IMR-90 (cell line): ENCODE measurements around the gene LDLRAD4. TPM values are rescaled to one million over a fixed set of nuclear protein-coding genes. Genes with fewer than 3 reads are reported as not detected.

Experiments
- ATAC-seq: fragments of 200-7000 bp; cut with Tn5 transposase; 2 replicates; pipeline ENCODE4 v1.9.1; 2020; ENCODE audit warnings: low read depth, mild to moderate bottlenecking, moderate library complexity
- BruUV-seq: library from RNA; stranded (reverse); fragments of 400-500 nt; replicated peaks from 2 replicates; lab custom pipeline; 2021; lab: Mats Ljungman, UMichigan
- CTCF ChIA-PET: fragments of 300-600 bp; formaldehyde crosslinking; extraction: SDS; loops from one replicate; lab custom pipeline; 2021; ENCODE audit warnings: antibody characterized with exemption; lab: Yijun Ruan, JAX
- POLR2A ChIA-PET: fragments of 300-600 bp; sonication (Branson Sonifier 250); formaldehyde crosslinking; loops from one replicate; lab custom pipeline; 2022; ENCODE audit warnings: antibody characterized with exemption; ENCODE audit not compliant: unreplicated experiment; lab: Charles Lee
- DNase-seq: peaks from one replicate; pipeline ENCODE4 v3.0.0; 2013
- H2AFZ ChIP-seq: replicated peaks from 2 replicates; pipeline ENCODE3; 2013; ENCODE audit warnings: low read length, mild to moderate bottlenecking; ENCODE audit not compliant: poor library complexity
- H2AK5ac ChIP-seq: 2 replicates; pipeline ENCODE4 v1.6.1; 2013; ENCODE audit warnings: low read depth, low read length, inconsistent platforms
- H2AK9ac ChIP-seq: replicated peaks from 2 replicates; pipeline ENCODE3; 2013; ENCODE audit warnings: mild to moderate bottlenecking, low read depth, low read length, moderate library complexity; ENCODE audit not compliant: poor library complexity
- H2BK120ac ChIP-seq: 2 replicates; pipeline ENCODE4 v1.6.1; 2013; ENCODE audit warnings: low read depth, low read length, inconsistent platforms
- H2BK15ac ChIP-seq: 3 replicates; pipeline ENCODE4 v1.6.1; 2013; ENCODE audit warnings: low read depth, low read length, inconsistent platforms
- H2BK20ac ChIP-seq: 2 replicates; pipeline ENCODE4 v1.6.1; 2013; ENCODE audit warnings: low read depth, mild to moderate bottlenecking, inconsistent platforms, low read length, moderate library complexity
- H2BK5ac ChIP-seq: 2 replicates; pipeline ENCODE4 v1.6.1; 2013; ENCODE audit warnings: mild to moderate bottlenecking, low read depth, low read length, inconsistent platforms; ENCODE audit not compliant: poor library complexity, severe bottlenecking
- H3K14ac ChIP-seq: replicated peaks from 2 replicates; pipeline ENCODE4 v1.6.1; 2013; ENCODE audit warnings: low read depth, low read length, inconsistent platforms
- H3K18ac ChIP-seq: 2 replicates; pipeline ENCODE4 v1.6.1; 2013; ENCODE audit warnings: low read depth, low read length, control low read depth
- H3K23ac ChIP-seq: 2 replicates; pipeline ENCODE4 v1.6.1; 2013; ENCODE audit warnings: low read depth, low read length, inconsistent platforms
- H3K27ac ChIP-seq: 2 replicates; pipeline ENCODE4 v1.5.1; 2013; ENCODE audit warnings: mild to moderate bottlenecking, control low read depth, low read length; ENCODE audit not compliant: insufficient read depth
- H3K27me3 ChIP-seq: 2 replicates; pipeline ENCODE4 v1.6.1; 2013; ENCODE audit warnings: low read length; ENCODE audit not compliant: control insufficient read depth, insufficient read depth
- H3K36me3 ChIP-seq: 2 replicates; pipeline ENCODE4 v1.6.1; 2013; ENCODE audit warnings: low read length, mixed read lengths; ENCODE audit not compliant: control insufficient read depth, insufficient read depth
- H3K4ac ChIP-seq: 2 replicates; pipeline ENCODE4 v1.6.1; 2013; ENCODE audit warnings: low read depth, low read length, inconsistent platforms
- H3K4me1 ChIP-seq: 2 replicates; pipeline ENCODE4 v1.6.1; 2013; ENCODE audit warnings: low read length, mixed read lengths; ENCODE audit not compliant: control insufficient read depth, insufficient read depth
- H3K4me2 ChIP-seq: 2 replicates; pipeline ENCODE4 v1.6.1; 2013; ENCODE audit warnings: low read depth, mild to moderate bottlenecking, control low read depth, low read length, moderate library complexity
- H3K4me3 ChIP-seq: 2 replicates; pipeline ENCODE4 v1.5.1; 2013; ENCODE audit warnings: low read depth, mild to moderate bottlenecking, control low read depth, low read length, moderate library complexity; ENCODE audit not compliant: insufficient read depth
- H3K56ac ChIP-seq: 2 replicates; pipeline ENCODE4 v1.6.1; 2013; ENCODE audit warnings: low read length, inconsistent platforms; ENCODE audit not compliant: insufficient read depth; ENCODE audit errors: extremely low read depth
- H3K79me1 ChIP-seq, 2 experiments: 2 replicates each; pipeline ENCODE4 v1.6.1; 2013; ENCODE audit warnings: low read length in 2 of 2, inconsistent platforms in 1 of 2, low read depth in 1 of 2
- H3K9ac ChIP-seq: 2 replicates; pipeline ENCODE4 v1.6.1; 2013; ENCODE audit warnings: low read depth, low read length, control low read depth
- H3K9me1 ChIP-seq: 2 replicates; pipeline ENCODE4 v1.6.1; 2013; ENCODE audit warnings: low read length, inconsistent platforms; ENCODE audit not compliant: insufficient read depth
- H3K9me3 ChIP-seq: 2 replicates; pipeline ENCODE4 v1.6.1; 2013; ENCODE audit warnings: low read length; ENCODE audit not compliant: control insufficient read depth, insufficient read depth
- H4K20me1 ChIP-seq: 2 replicates; pipeline ENCODE4 v1.6.1; 2013; ENCODE audit warnings: low read length, inconsistent platforms; ENCODE audit not compliant: insufficient read depth
- H4K5ac ChIP-seq: 2 replicates; pipeline ENCODE4 v1.6.1; 2013; ENCODE audit warnings: mild to moderate bottlenecking, low read depth, low read length, control low read depth
- H4K8ac ChIP-seq, 2 experiments: 2 replicates each; pipeline ENCODE4 v1.6.1; 2013; ENCODE audit warnings: low read depth in 2 of 2, low read length in 2 of 2, control low read depth in 1 of 2, inconsistent platforms in 1 of 2
- H4K91ac ChIP-seq: 2 replicates; pipeline ENCODE4 v1.6.1; 2013; ENCODE audit warnings: low read depth, low read length, inconsistent platforms; ENCODE audit not compliant: insufficient read depth
- BHLHE40 ChIP-seq: fragments of 150-350 bp; IDR thresholded peaks from 2 replicates; pipeline ENCODE4 v1.6.1; 2016; ENCODE audit warnings: mild to moderate bottlenecking, low read depth, low read length
- CEBPB ChIP-seq: IDR thresholded peaks from 2 replicates; pipeline ENCODE4 v1.6.1; 2012; ENCODE audit warnings: low read depth, low read length, improper control_type of control experiment
- CHD1 ChIP-seq: IDR thresholded peaks from 2 replicates; pipeline ENCODE4 v1.6.1; 2012; ENCODE audit warnings: low read depth, low read length, improper control_type of control experiment
- CTCF ChIP-seq: conservative IDR thresholded peaks from 2 replicates; pipeline ENCODE4 v1.5.1; 2012; ENCODE audit warnings: mild to moderate bottlenecking, low read depth, low read length, improper control_type of control experiment
- ELK1 ChIP-seq: fragments of 150-350 bp; IDR thresholded peaks from 2 replicates; pipeline ENCODE4 v1.6.1; 2016; ENCODE audit warnings: low read depth, mild to moderate bottlenecking, low read length, moderate library complexity, borderline replicate concordance
- FOS ChIP-seq: fragments of 150-350 bp; IDR thresholded peaks from 2 replicates; pipeline ENCODE4 v1.6.1; 2016; ENCODE audit warnings: low read depth, low read length
- MAFK ChIP-seq: IDR thresholded peaks from 2 replicates; pipeline ENCODE4 v1.6.1; 2012; ENCODE audit warnings: low read depth, low read length, improper control_type of control experiment
- MAZ ChIP-seq: IDR thresholded peaks from 2 replicates; pipeline ENCODE4 v1.6.1; 2012; ENCODE audit warnings: low read depth, mild to moderate bottlenecking, low read length, improper control_type of control experiment, moderate library complexity, borderline replicate concordance
- MXI1 ChIP-seq: IDR thresholded peaks from 2 replicates; pipeline ENCODE4 v1.6.1; 2012; ENCODE audit warnings: low read depth, mild to moderate bottlenecking, low read length, moderate library complexity, borderline replicate concordance
- NFE2L2 ChIP-seq: fragments of 150-350 bp; IDR thresholded peaks from 2 replicates; pipeline ENCODE4 v1.6.1; 2016; ENCODE audit warnings: low read depth, mild to moderate bottlenecking, low read length
- POLR2A ChIP-seq: IDR thresholded peaks from 2 replicates; pipeline ENCODE4 v1.6.1; 2012; ENCODE audit warnings: mild to moderate bottlenecking, low read depth, low read length
- RAD21 ChIP-seq: IDR thresholded peaks from 2 replicates; pipeline ENCODE4 v1.6.1; 2012; ENCODE audit warnings: low read length, improper control_type of control experiment
- RCOR1 ChIP-seq: IDR thresholded peaks from 2 replicates; pipeline ENCODE4 v1.6.1; 2012; ENCODE audit warnings: mild to moderate bottlenecking, low read length, improper control_type of control experiment; ENCODE audit not compliant: insufficient replicate concordance
- RFX5 ChIP-seq: IDR thresholded peaks from 2 replicates; pipeline ENCODE4 v1.8.0; 2012; ENCODE audit warnings: low read depth, mild to moderate bottlenecking, low read length, moderate library complexity
- SMC3 ChIP-seq: fragments of 150-350 bp; IDR thresholded peaks from 2 replicates; pipeline ENCODE4 v1.6.1; 2016; ENCODE audit warnings: low read depth, mild to moderate bottlenecking, antibody characterized with exemption, low read length, moderate library complexity
- USF2 ChIP-seq: fragments of 150-350 bp; IDR thresholded peaks from 2 replicates; pipeline ENCODE4 v1.6.1; 2017; ENCODE audit warnings: mild to moderate bottlenecking, antibody characterized with exemption, low read length, low read depth
- WGBS, 2 experiments: methylation state at CpG; one replicate each; pipeline versions ENCODE4 v1.1.5 to v1.1.7; 2013; ENCODE audit warnings: missing lambda C conversion rate in 2 of 2; ENCODE audit not compliant: insufficient read length in 1 of 2; ENCODE audit errors: extremely low coverage in 2 of 2; 5-methylcytosine and 5-hydroxymethylcytosine counted together
- dilution Hi-C: fragments of 300-500 bp; cut with HindIII; formaldehyde crosslinking; loops from one replicate; pipeline ENCODE4 v1.14.3; 2018; ENCODE audit warnings: low sequenced_read_pairs; ENCODE audit not compliant: unreplicated experiment
- in situ Hi-C: fragments of 300-500 bp; cut with MboI; formaldehyde crosslinking; loops from 3 replicates; pipeline ENCODE4 v1.14.3; 2019; ENCODE audit warnings: low sequenced_read_pairs, inconsistent platforms, mixed read lengths
- intact Hi-C: fragments of 100-400 bp; cut with micrococcal nuclease; formaldehyde crosslinking; loops from 2 replicates; pipeline ENCODE4 v1.10.0; 2022
- polyA plus RNA-seq, 3 experiments: library from polyadenylated mRNA; depleted of rRNA; stranded (reverse); fragments of >200 nt; gene quantifications; 2 replicates each; pipeline ENCODE4 v1.2.3, GENCODE V29; 2012; ENCODE audit warnings: low replicate concordance in 1 of 3
- total RNA-seq: library from RNA; depleted of rRNA; stranded (reverse); fragments of >200 nt; gene quantifications from 2 replicates; pipeline ENCODE4 v1.2.3, GENCODE V29; 2012

LDLRAD4 gene
- total and polyA plus RNA-seq, 2 of the 4 experiments (the other 2 are of a cell fraction), result not detected

GRCh38 chr18:13621886-13622619 is 403.5 kb downstream of the LDLRAD4 start:
- no peak overlapping the region for H3K4me3 ChIP-seq
- H2BK5ac ChIP-seq, result no peak overlapping the region
- H3K4ac ChIP-seq, result no peak overlapping the region
- H3K4me2 ChIP-seq, result no peak overlapping the region
- H2AK5ac ChIP-seq, result no peak overlapping the region
- no peak overlapping the region for H4K8ac ChIP-seq
- WGBS, 2 experiments, result 65% methylated on average over 10 of the region's 19 CpGs; no CpG with 5 or more reads in 1 of the 2 experiments
- H3K36me3 ChIP-seq, result no peaks in the 10 kb centered on the region
- H3K9me3 ChIP-seq, result no peaks in the 10 kb centered on the region
- ATAC-seq (no peak), DNase-seq (no peak)
- H3K14ac ChIP-seq, result no peak overlapping the region
- H2BK15ac ChIP-seq, result no peak overlapping the region
- in situ Hi-C loops (no loop called here), intact Hi-C loops (no loop called here), dilution Hi-C loops (no loop called here)
- H4K20me1 ChIP-seq, result no peaks in the 10 kb centered on the region
- H3K23ac ChIP-seq, result no peak overlapping the region
- H2AK9ac ChIP-seq, result no peak overlapping the region
- no TSS peak for BruUV-seq
- no peak overlapping the region for H3K27ac ChIP-seq
- ChIA-PET CTCF (no interaction called here), POLR2A (no interaction called here)
- H2BK120ac ChIP-seq, result no peak overlapping the region
- TF ChIP-seq RFX5, result no peak
- TF ChIP-seq ELK1, result no peak
- TF ChIP-seq MXI1, result no peak
- no peak for TF ChIP-seq CTCF
- no peak for TF ChIP-seq FOS
- TF ChIP-seq POLR2A, result no peak
- TF ChIP-seq RCOR1, result no peak
- no peak for TF ChIP-seq CHD1
- no peak for TF ChIP-seq BHLHE40
- TF ChIP-seq USF2, result no peak
- TF ChIP-seq SMC3, result no peak
- no peak for TF ChIP-seq NFE2L2
- no peak for TF ChIP-seq MAZ
- TF ChIP-seq CEBPB, result no peak
- no peak for TF ChIP-seq MAFK
- TF ChIP-seq RAD21, result no peak
- no peaks in the 10 kb centered on the region for H3K4me1 ChIP-seq
- H4K5ac ChIP-seq, result no peak overlapping the region
- no peak overlapping the region for H3K9ac ChIP-seq
- no peaks in the 10 kb centered on the region for H3K79me1 ChIP-seq
- H2AFZ ChIP-seq, result no peak overlapping the region
- no peaks in the 10 kb centered on the region for H3K9me1 ChIP-seq
- H3K18ac ChIP-seq, result no peak overlapping the region
- no peak overlapping the region for H2BK20ac ChIP-seq
- no peak overlapping the region for H3K56ac ChIP-seq
- H3K27me3 ChIP-seq, result peaks cover 14% of the 10 kb centered on the region
- no peak overlapping the region for H4K91ac ChIP-seq
